ENCODE data around the gene TPM4.
A peak's percentile ranks its signal among the peaks of the same experiment; 100 is the strongest.

The TPM4 gene

DNA sequence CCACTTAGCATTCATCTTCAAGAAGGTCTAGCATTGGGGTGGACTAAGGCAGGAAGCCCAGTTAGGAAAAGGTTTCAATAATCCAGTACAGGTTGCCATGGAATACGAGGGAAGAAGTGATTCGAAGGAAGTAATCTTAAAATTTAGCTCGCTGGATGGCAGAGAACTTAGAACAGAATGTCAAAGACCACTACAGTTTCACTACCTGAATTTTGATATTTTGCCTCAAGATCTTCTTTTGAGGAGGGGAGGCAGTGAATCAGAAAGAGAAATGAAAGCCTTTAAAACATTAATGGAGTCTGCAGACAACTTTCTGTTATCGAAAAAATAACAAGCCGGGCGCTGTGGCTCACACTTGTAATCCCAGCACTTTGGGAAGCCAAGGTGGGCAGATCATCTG lies 28.4 kb downstream of the TPM4 start:
- DNase-seq = no peak
- 97% methylated on average over 5 of the region's 6 CpGs for WGBS (ENCODE audit: insufficient coverage)
- Histone ChIP-seq H3K27ac (ENCODE audit: insufficient read depth in 1 of 2, low read depth in 1 of 2, low read length in 2 of 2, poor library complexity in 1 of 2, severe bottlenecking in 2 of 2) (no peak overlapping the region), H3K9me3 (ENCODE audit: control extremely low read depth in 1 of 5, control insufficient read depth in 4 of 5, insufficient read depth in 2 of 5, low read depth in 1 of 5, low read length in 4 of 5) (no peaks in the 10 kb centered on the region), H3K4me3 (ENCODE audit: control insufficient read depth in 1 of 7, extremely low read depth in 1 of 7, insufficient read depth in 4 of 7, low read depth in 2 of 7, low read length in 6 of 7) (no peak overlapping the region), H3K4me1 (ENCODE audit: control extremely low read depth in 1 of 4, control insufficient read depth in 4 of 4, insufficient read depth in 4 of 4, low read length in 3 of 4) (peaks cover 0 to 9% (median 0%) of the 10 kb centered on the region in 4 experiments), H3K27me3 (replicated peaks in 2 of 5; ENCODE audit: control insufficient read depth in 4 of 5, insufficient read depth in 5 of 5, low read length in 4 of 5) (no peaks in the 10 kb centered on the region), H3K36me3 (ENCODE audit: control insufficient read depth in 4 of 4, insufficient read depth in 4 of 4, low read length in 3 of 4) (peaks cover 10 to 39% (median 25%) of the 10 kb centered on the region in 4 experiments)
- POLR2A ChIA-PET = no interaction called here
- CTCF ChIA-PET = interaction anchor here (0.9 to 1.3 kb wide), 2 partner anchors 9 to 34 kb away, joined by 3 to 4 read pairs; no protein-coding TSS in a partner anchor

DNA sequence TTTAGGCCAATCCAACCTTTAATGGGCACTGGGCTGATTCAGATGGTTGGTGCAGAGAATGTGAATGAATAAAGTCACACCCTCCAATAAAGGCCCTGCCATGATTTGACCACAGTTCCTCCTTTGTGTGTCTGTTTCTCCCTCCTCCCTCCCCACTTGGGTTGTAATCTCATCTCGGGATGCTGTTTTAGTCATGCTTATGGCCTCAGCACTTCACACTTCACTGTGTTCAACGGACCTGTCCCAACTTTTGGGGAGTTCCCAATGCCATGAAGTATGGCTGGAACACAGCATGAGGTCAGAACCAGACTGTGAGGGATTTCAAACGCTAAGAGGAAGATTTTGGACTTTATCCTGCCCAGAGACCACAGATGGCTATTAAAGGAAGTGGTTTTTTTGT lies 29.8 kb downstream of the TPM4 start:
- H3K36me3 ChIP-seq (ENCODE audit: control insufficient read depth in 4 of 4, insufficient read depth in 4 of 4, low read length in 3 of 4) = peaks cover 0 to 26% (median 16%) of the 10 kb centered on the region in 4 experiments
- H3K27me3 ChIP-seq (replicated peaks in 2 of 5; ENCODE audit: control insufficient read depth in 4 of 5, insufficient read depth in 5 of 5, low read length in 4 of 5) = no peaks in the 10 kb centered on the region
- CTCF ChIA-PET = interaction anchor here (0.6 to 1.4 kb wide), 4 partner anchors 21 to 611 kb away, joined by 3 to 5 read pairs (median 4); no protein-coding TSS in a partner anchor
- no peaks in the 10 kb centered on the region for H3K9me3 ChIP-seq (ENCODE audit: control extremely low read depth in 1 of 5, control insufficient read depth in 4 of 5, insufficient read depth in 2 of 5, low read depth in 1 of 5, low read length in 4 of 5)
- H3K4me3 ChIP-seq (ENCODE audit: control insufficient read depth in 1 of 7, extremely low read depth in 1 of 7, insufficient read depth in 4 of 7, low read depth in 2 of 7, low read length in 6 of 7) = no peak overlapping the region
- H3K27ac ChIP-seq (ENCODE audit: insufficient read depth in 1 of 2, low read depth in 1 of 2, low read length in 2 of 2, poor library complexity in 1 of 2, severe bottlenecking in 2 of 2) = no peak overlapping the region
- 51% methylated on average over 3 of the region's 3 CpGs for WGBS (ENCODE audit: insufficient coverage)
- DNase-seq = peak in 2 of 3 donors; percentile 46 to 47
- H3K4me1 ChIP-seq (ENCODE audit: control extremely low read depth in 1 of 4, control insufficient read depth in 4 of 4, insufficient read depth in 4 of 4, low read length in 3 of 4) = peaks cover 0 to 12% (median 3%) of the 10 kb centered on the region in 4 experiments
- POLR2A ChIA-PET = no interaction called here

DNA sequence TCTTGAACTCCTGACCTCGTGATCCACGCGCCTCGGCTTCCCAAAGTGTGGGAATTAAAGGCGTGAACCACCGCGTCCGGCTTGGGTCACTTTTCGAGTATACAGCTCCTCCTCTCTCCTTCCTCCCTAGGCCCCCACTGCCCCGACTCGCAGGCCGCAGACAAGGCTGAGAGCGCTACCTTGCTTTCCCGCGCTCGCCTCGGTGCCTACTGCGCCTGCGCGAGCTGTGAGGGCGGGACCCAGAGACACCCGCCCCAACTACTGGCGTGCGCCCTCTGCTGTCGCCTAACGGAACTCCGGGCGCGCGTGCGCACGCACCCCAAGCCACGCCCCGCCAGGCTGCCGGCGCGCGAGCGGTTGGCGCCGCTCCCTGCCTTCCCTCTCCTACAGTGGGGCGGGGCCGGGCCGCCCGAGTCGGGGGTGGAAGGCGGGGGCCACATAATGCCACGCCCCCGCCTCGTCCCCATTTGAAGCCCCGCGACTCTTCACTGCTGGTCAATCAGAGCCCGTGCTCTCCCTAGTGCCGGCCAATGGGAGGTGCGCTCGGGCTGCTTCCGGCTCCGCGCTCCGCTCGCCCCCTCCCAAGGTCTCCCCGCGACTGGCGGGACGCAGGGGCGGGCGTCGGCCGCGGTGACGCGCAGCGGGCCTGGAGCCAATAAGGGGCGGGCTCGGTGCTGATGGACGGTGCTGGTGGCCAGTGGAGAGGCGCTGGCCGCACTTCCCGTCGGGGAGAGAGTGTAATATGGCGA lies 35.0 kb downstream of the TPM4 start, which contains the start of gene RAB8A:
TSS of gene RAB8A (plus strand) at position 730 of the 749 bp plus-strand sequence. CDS start at position 743, 13 bp downstream.
- peak within 1 kb of the TSS; percentile 72 to 99 (median 95) for H3K4me3 ChIP-seq (ENCODE audit: control insufficient read depth in 1 of 7, extremely low read depth in 1 of 7, insufficient read depth in 4 of 7, low read depth in 2 of 7, low read length in 6 of 7)
- peak; percentile 99 to 100 (median 100) for DNase-seq
- peak within 1 kb of the TSS; percentile 82 to 95 for H3K27ac ChIP-seq (ENCODE audit: insufficient read depth in 1 of 2, low read depth in 1 of 2, low read length in 2 of 2, poor library complexity in 1 of 2, severe bottlenecking in 2 of 2)
- no peaks in the 10 kb centered on the region for H3K9me3 ChIP-seq (ENCODE audit: control extremely low read depth in 1 of 5, control insufficient read depth in 4 of 5, insufficient read depth in 2 of 5, low read depth in 1 of 5, low read length in 4 of 5)
- peaks cover 2 to 30% (median 7%) of the 10 kb centered on the region in 4 experiments for H3K36me3 ChIP-seq (ENCODE audit: control insufficient read depth in 4 of 4, insufficient read depth in 4 of 4, low read length in 3 of 4)
- WGBS (ENCODE audit: insufficient coverage) = 2% methylated on average over 56 of the region's 81 CpGs
- ChIA-PET CTCF (interaction anchor here (0.9 to 2.7 kb wide), 11 partner anchors 9 to 68 kb away, joined by 3 to 10 read pairs (median 3); no protein-coding TSS in a partner anchor), POLR2A (interaction anchor here (0.6 to 1.5 kb wide), 5 partner anchors 24 to 306 kb away, joined by 4 to 7 read pairs (median 5); partner anchors contain the start of genes HSH2D and TPM4)
- H3K4me1 ChIP-seq (ENCODE audit: control extremely low read depth in 1 of 4, control insufficient read depth in 4 of 4, insufficient read depth in 4 of 4, low read length in 3 of 4) = peaks cover 8 to 48% (median 43%) of the 10 kb centered on the region in 4 experiments
- H3K27me3 ChIP-seq (replicated peaks in 2 of 5; ENCODE audit: control insufficient read depth in 4 of 5, insufficient read depth in 5 of 5, low read length in 4 of 5) = no peaks in the 10 kb centered on the region

DNA sequence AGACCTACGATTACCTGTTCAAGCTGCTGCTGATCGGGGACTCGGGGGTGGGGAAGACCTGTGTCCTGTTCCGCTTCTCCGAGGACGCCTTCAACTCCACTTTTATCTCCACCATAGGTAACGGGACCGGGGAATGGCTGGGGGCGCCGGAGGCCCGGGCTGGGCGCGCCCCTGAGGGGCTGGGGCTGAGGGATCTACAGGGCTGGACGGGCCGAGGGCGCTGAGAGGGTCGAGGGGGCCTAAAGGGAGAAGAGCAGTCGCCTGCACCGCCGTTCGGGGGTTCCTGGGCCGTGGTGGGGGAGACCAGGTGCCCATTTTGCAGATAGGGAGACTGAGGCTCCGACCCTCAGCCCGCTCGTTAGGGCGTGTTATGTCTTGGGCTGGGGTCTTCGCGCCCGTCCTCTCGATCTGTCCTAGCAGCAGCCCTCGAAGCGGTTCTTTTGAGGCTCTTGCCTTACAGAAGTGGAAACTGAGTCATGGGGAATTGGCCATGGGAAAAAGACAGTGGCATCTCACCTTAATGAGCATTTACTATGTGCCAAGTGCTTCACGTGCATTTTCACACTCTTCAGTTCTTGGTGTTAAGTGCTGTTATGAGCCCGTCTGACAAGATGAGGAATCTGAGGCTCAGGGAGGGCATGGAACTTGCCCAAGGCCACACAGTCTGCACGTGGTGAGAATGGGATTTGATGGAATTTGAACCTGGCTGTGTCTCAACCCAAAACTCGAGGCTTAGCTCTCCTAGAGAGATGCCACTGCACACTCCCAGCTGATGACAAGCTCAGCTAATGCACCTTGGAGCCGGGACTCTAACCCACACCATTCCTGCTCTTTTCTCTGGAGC lies 35.8 kb downstream of the TPM4 start:
- H3K4me3 ChIP-seq (ENCODE audit: control insufficient read depth in 1 of 7, extremely low read depth in 1 of 7, insufficient read depth in 4 of 7, low read depth in 2 of 7, low read length in 6 of 7) = peak overlapping the region; percentile 72 to 99 (median 95)
- peaks cover 8 to 53% (median 51%) of the 10 kb centered on the region in 4 experiments for H3K4me1 ChIP-seq (ENCODE audit: control extremely low read depth in 1 of 4, control insufficient read depth in 4 of 4, insufficient read depth in 4 of 4, low read length in 3 of 4)
- under 1% methylated on average over 20 of the region's 37 CpGs for WGBS (ENCODE audit: insufficient coverage)
- peak overlapping the region; percentile 82 to 95 for H3K27ac ChIP-seq (ENCODE audit: insufficient read depth in 1 of 2, low read depth in 1 of 2, low read length in 2 of 2, poor library complexity in 1 of 2, severe bottlenecking in 2 of 2)
- H3K36me3 ChIP-seq (ENCODE audit: control insufficient read depth in 4 of 4, insufficient read depth in 4 of 4, low read length in 3 of 4) = peaks cover 2 to 32% (median 9%) of the 10 kb centered on the region in 4 experiments
- peak in 1 of 3 donors; percentile 23 for DNase-seq
- ChIA-PET CTCF (interaction anchor here (0.9 to 2.7 kb wide), 8 partner anchors 27 to 70 kb away, joined by 3 to 10 read pairs (median 4); no protein-coding TSS in a partner anchor), POLR2A (interaction anchor here (1.3 to 1.5 kb wide), 4 partner anchors 25 to 36 kb away, joined by 4 to 7 read pairs (median 4); partner anchors contain the start of genes HSH2D and TPM4)
- H3K27me3 ChIP-seq (replicated peaks in 2 of 5; ENCODE audit: control insufficient read depth in 4 of 5, insufficient read depth in 5 of 5, low read length in 4 of 5) = no peaks in the 10 kb centered on the region
- H3K9me3 ChIP-seq (ENCODE audit: control extremely low read depth in 1 of 5, control insufficient read depth in 4 of 5, insufficient read depth in 2 of 5, low read depth in 1 of 5, low read length in 4 of 5) = no peaks in the 10 kb centered on the region

DNA sequence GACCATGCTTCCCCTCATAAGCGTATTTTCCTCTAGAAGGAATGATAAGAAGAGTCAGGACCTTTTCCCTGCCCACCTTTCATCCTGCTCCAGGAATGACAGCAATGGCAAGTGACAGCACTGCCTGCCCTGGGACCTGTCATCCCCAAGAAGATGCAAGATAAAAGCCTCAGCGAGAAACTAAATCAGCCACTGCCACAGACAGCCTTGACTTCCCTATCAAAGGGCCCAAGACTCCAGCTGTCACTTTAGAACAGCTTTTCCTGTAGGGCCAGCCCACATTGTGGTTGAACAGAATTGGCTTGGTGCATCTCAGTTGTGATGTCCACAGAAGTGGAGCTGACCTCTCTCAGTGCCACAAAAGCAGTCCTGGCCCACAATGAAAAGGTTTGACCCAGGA lies 36.5 kb downstream of the TPM4 start:
- peak overlapping the region; percentile 72 to 99 (median 95) for H3K4me3 ChIP-seq (ENCODE audit: control insufficient read depth in 1 of 7, extremely low read depth in 1 of 7, insufficient read depth in 4 of 7, low read depth in 2 of 7, low read length in 6 of 7)
- peak overlapping the region in 1 of 2 experiments; percentile 95 for H3K27ac ChIP-seq (ENCODE audit: insufficient read depth in 1 of 2, low read depth in 1 of 2, low read length in 2 of 2, poor library complexity in 1 of 2, severe bottlenecking in 2 of 2)
- no peaks in the 10 kb centered on the region for H3K27me3 ChIP-seq (replicated peaks in 2 of 5; ENCODE audit: control insufficient read depth in 4 of 5, insufficient read depth in 5 of 5, low read length in 4 of 5)
- H3K4me1 ChIP-seq (ENCODE audit: control extremely low read depth in 1 of 4, control insufficient read depth in 4 of 4, insufficient read depth in 4 of 4, low read length in 3 of 4) = peaks cover 8 to 60% (median 58%) of the 10 kb centered on the region in 4 experiments
- ChIA-PET POLR2A (interaction anchor here (0.6 kb wide), 1 partner anchor 527 kb away, joined by 3 read pairs; no protein-coding TSS in a partner anchor), CTCF (interaction anchor here (0.9 to 2.7 kb wide), 9 partner anchors 21 to 69 kb away, joined by 3 to 10 read pairs (median 3); no protein-coding TSS in a partner anchor)
- peak; percentile 36 to 81 (median 72) for DNase-seq
- 43% methylated on average over 2 of the region's 2 CpGs for WGBS (ENCODE audit: insufficient coverage)
- no peaks in the 10 kb centered on the region for H3K9me3 ChIP-seq (ENCODE audit: control extremely low read depth in 1 of 5, control insufficient read depth in 4 of 5, insufficient read depth in 2 of 5, low read depth in 1 of 5, low read length in 4 of 5)
- H3K36me3 ChIP-seq (ENCODE audit: control insufficient read depth in 4 of 4, insufficient read depth in 4 of 4, low read length in 3 of 4) = peaks cover 2 to 38% (median 9%) of the 10 kb centered on the region in 4 experiments

DNA sequence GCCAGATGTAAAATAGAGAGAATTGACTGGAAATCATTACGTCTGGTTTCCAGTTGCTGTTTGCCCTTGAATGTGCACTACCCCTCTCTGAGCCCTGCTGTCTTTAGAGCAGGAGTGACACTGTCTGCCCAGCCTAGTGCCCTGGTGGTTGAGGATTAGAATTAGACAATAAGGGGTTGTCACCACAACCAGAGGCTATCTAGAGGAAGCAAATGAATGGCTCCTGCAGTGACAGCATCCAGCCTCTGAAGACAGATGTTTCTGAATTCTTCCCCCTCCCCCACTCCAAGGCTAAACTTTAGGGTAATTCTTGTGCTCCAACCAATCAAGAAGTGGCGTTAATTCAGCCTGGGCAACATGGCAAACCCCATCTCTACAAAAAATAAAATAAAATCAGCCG lies 37.4 kb downstream of the TPM4 start:
- no peaks in the 10 kb centered on the region for H3K9me3 ChIP-seq (ENCODE audit: control extremely low read depth in 1 of 5, control insufficient read depth in 4 of 5, insufficient read depth in 2 of 5, low read depth in 1 of 5, low read length in 4 of 5)
- H3K27me3 ChIP-seq (replicated peaks in 2 of 5; ENCODE audit: control insufficient read depth in 4 of 5, insufficient read depth in 5 of 5, low read length in 4 of 5) = no peaks in the 10 kb centered on the region
- peaks cover 9 to 69% (median 67%) of the 10 kb centered on the region in 4 experiments for H3K4me1 ChIP-seq (ENCODE audit: control extremely low read depth in 1 of 4, control insufficient read depth in 4 of 4, insufficient read depth in 4 of 4, low read length in 3 of 4)
- CTCF ChIA-PET = interaction anchor here (0.8 to 1.3 kb wide), 4 partner anchors 20 to 68 kb away, joined by 3 read pairs; no protein-coding TSS in a partner anchor
- DNase-seq = peak; percentile 46 to 89 (median 88)
- peak overlapping the region in 1 of 2 experiments; percentile 95 for H3K27ac ChIP-seq (ENCODE audit: insufficient read depth in 1 of 2, low read depth in 1 of 2, low read length in 2 of 2, poor library complexity in 1 of 2, severe bottlenecking in 2 of 2)
- H3K36me3 ChIP-seq (ENCODE audit: control insufficient read depth in 4 of 4, insufficient read depth in 4 of 4, low read length in 3 of 4) = peaks cover 2 to 44% (median 12%) of the 10 kb centered on the region in 4 experiments
- peak overlapping the region in 3 of 7 experiments; percentile 28 to 99 (median 97) for H3K4me3 ChIP-seq (ENCODE audit: control insufficient read depth in 1 of 7, extremely low read depth in 1 of 7, insufficient read depth in 4 of 7, low read depth in 2 of 7, low read length in 6 of 7)
- 100% methylated on average over 1 of the region's 3 CpGs for WGBS (ENCODE audit: insufficient coverage)
- POLR2A ChIA-PET = no interaction called here

Data from common myeloid progenitor, CD34-positive (primary cell).